ENCODE measurements around the gene ZNF654. TPM values are rescaled to one million over a fixed set of nuclear protein-coding genes. Genes with fewer than 3 reads are reported as not detected.
"Not testable (repeated sequence)": the region's sequence is repeated elsewhere in the genome, so short reads cannot be mapped to it uniquely, and the experiment has no call there.

ZNF654 gene
- polyA plus RNA-seq, 1 donor from 2014 or later = 20.4 TPM

DNA sequence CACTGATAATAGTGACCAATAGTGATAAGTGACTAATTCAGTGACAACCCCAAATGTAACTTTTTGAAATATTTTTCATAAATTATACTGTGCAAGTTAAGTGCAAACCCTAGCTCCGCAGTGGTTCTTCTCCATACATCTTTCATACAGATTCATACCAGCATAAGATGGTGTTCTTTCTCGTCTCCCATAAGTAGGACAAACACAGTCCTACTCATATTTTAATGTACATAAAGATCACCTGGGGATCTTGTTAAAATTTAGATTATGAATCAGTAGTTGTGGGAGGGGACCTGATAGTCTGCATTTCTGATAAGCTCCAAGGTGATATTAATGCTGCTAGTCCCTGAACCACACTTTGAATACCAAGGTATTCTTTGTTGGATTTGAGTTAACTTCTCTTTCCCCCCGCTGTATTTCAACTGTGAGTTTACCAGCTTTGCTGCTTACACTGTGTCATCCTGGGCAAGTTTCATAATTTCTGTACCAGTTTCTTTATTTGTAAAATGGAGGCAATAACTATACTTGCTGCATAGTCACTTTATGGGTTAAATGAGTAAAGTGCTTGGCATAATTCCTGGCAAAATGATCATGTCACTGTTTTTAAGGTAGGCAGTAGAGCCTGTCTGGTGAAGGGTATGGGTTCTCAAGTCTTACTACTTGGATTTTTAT, 56.0 kb downstream of the ZNF654 start:
- no peaks in the 10 kb centered on the region for H4K20me1 ChIP-seq (ENCODE audit: insufficient read depth)
- H3K9me2 ChIP-seq (ENCODE audit: insufficient read depth, low read length) = no peaks in the 10 kb centered on the region
- H3K4me3 ChIP-seq (ENCODE audit: low read length) = no peak overlapping the region
- no peak overlapping the region for H3K27ac ChIP-seq (ENCODE audit: low read length)
- no peak overlapping the region for H2AFZ ChIP-seq (ENCODE audit: low read depth, low read length)
- H3K27me3 ChIP-seq (ENCODE audit: insufficient read depth, low read depth, low read length) = no peaks in the 10 kb centered on the region
- H3F3A ChIP-seq (ENCODE audit: insufficient read depth, low read length, poor library complexity, severe bottlenecking) = no peaks in the 10 kb centered on the region
- H3K4me2 ChIP-seq (ENCODE audit: low read length) = no peak overlapping the region
- no peaks in the 10 kb centered on the region for H3K79me2 ChIP-seq (replicated peaks; ENCODE audit: insufficient read depth, low read length)
- H3K9me3 ChIP-seq (ENCODE audit: low read length) = no peaks in the 10 kb centered on the region
- H3K9ac ChIP-seq (ENCODE audit: low read length) = no peak overlapping the region
- no peaks in the 10 kb centered on the region for H3K36me3 ChIP-seq (ENCODE audit: insufficient read depth, low read length)
- TF ChIP-seq REST (IDR thresholded peaks at IDR 0.05; ENCODE audit: borderline replicate concordance) = no peak
- no peak for TF ChIP-seq CTCF (IDR thresholded peaks at IDR 0.05; ENCODE audit: poor library complexity, severe bottlenecking)
- TF ChIP-seq POLR2AphosphoS5 (IDR thresholded peaks at IDR 0.05) = no peak
- TF ChIP-seq EP300 (conservative IDR thresholded peaks at IDR 0.05; ENCODE audit: poor library complexity, severe bottlenecking) = no peak
- no peak for TF ChIP-seq TAF1 (IDR thresholded peaks at IDR 0.05; ENCODE audit: low read depth)
- TF ChIP-seq EZH2 (IDR thresholded peaks at IDR 0.05; ENCODE audit: borderline replicate concordance, insufficient read depth, low read length, poor library complexity, severe bottlenecking) = no peak
- TF ChIP-seq MXI1 (conservative IDR thresholded peaks at IDR 0.05; ENCODE audit: poor library complexity, severe bottlenecking) = no peak
- TF ChIP-seq SMC3 (conservative IDR thresholded peaks at IDR 0.05; ENCODE audit: poor library complexity) = no peak
- TF ChIP-seq RAD21 (conservative IDR thresholded peaks at IDR 0.05) = no peak

DNA sequence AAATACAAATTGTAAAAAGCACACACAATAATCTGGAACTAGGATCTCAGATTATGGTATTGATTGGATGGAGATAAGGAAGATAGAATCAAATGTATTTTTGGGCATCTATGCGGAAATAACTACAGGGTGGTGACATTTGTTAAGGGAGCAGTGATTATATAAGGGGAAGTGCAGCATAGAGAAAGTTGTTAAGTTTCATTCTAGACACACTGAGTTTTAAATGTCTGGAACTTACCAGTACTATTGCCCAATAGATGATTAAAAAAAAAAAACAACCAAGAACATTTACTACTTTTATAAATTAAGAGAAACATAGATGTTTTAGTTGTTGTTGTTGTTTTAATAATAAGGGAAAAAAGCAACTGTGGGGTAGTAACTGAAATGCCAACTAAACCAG, 58.6 kb downstream of the ZNF654 start:
- Histone ChIP-seq H3K9me3 (ENCODE audit: low read length) (no peaks in the 10 kb centered on the region), H3K9me2 (ENCODE audit: insufficient read depth, low read length) (no peaks in the 10 kb centered on the region), H4K20me1 (ENCODE audit: insufficient read depth) (no peaks in the 10 kb centered on the region), H3F3A (ENCODE audit: insufficient read depth, low read length, poor library complexity, severe bottlenecking) (no peaks in the 10 kb centered on the region), H3K27ac (ENCODE audit: low read length) (no peak overlapping the region), H3K36me3 (ENCODE audit: insufficient read depth, low read length) (no peaks in the 10 kb centered on the region), H2AFZ (ENCODE audit: low read depth, low read length) (no peak overlapping the region), H3K4me2 (ENCODE audit: low read length) (no peak overlapping the region), H3K4me3 (ENCODE audit: low read length) (no peak overlapping the region), H3K9ac (ENCODE audit: low read length) (no peak overlapping the region), H3K27me3 (ENCODE audit: insufficient read depth, low read depth, low read length) (no peaks in the 10 kb centered on the region), H3K79me2 (replicated peaks; ENCODE audit: insufficient read depth, low read length) (no peaks in the 10 kb centered on the region)
- TF ChIP-seq RAD21 (conservative IDR thresholded peaks at IDR 0.05) (no peak), MXI1 (conservative IDR thresholded peaks at IDR 0.05; ENCODE audit: poor library complexity, severe bottlenecking) (no peak), EZH2 (IDR thresholded peaks at IDR 0.05; ENCODE audit: borderline replicate concordance, insufficient read depth, low read length, poor library complexity, severe bottlenecking) (no peak), POLR2AphosphoS5 (IDR thresholded peaks at IDR 0.05) (no peak), SMC3 (conservative IDR thresholded peaks at IDR 0.05; ENCODE audit: poor library complexity) (no peak), CTCF (IDR thresholded peaks at IDR 0.05; ENCODE audit: poor library complexity, severe bottlenecking) (no peak), EP300 (conservative IDR thresholded peaks at IDR 0.05; ENCODE audit: poor library complexity, severe bottlenecking) (no peak), REST (IDR thresholded peaks at IDR 0.05; ENCODE audit: borderline replicate concordance) (no peak), TAF1 (IDR thresholded peaks at IDR 0.05; ENCODE audit: low read depth) (no peak)

DNA sequence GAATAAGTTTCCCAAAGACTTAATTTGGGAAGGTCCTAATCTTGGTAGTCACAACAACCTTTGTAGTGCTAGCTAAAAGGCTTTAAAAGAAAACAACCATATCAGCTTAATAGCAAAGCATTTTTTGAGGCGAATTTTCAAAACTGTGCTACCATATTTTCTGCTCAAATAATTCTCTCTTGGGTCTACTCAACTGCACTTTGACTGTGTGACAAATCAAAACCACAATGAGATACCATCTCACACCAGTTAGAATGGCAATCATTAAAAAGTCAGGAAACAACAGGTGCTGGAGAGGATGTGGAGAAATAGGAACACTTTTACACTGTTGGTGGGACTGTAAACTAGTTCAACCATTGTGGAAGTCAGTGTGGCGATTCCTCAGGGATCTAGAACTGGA, 59.5 kb downstream of the ZNF654 start:
- not testable (repeated sequence) for H3K4me3 ChIP-seq (ENCODE audit: low read length); H3K36me3 ChIP-seq (ENCODE audit: insufficient read depth, low read length); H3K9me3 ChIP-seq (ENCODE audit: low read length); H3K27ac ChIP-seq (ENCODE audit: low read length); H3K4me2 ChIP-seq (ENCODE audit: low read length); H3K79me2 ChIP-seq (replicated peaks; ENCODE audit: insufficient read depth, low read length); H3K9ac ChIP-seq (ENCODE audit: low read length); H3F3A ChIP-seq (ENCODE audit: insufficient read depth, low read length, poor library complexity, severe bottlenecking); H4K20me1 ChIP-seq (ENCODE audit: insufficient read depth); H3K9me2 ChIP-seq (ENCODE audit: insufficient read depth, low read length); H3K27me3 ChIP-seq (ENCODE audit: insufficient read depth, low read depth, low read length); H2AFZ ChIP-seq (ENCODE audit: low read depth, low read length)
